Neural progenitor cell (in vitro differentiated cells): ENCODE results near the gene OR10X1.

Source experiments
- CTCF ChIP-seq: fragments of 200-600 bp; sonication (generic); IDR thresholded peaks from 2 replicates; pipeline ENCODE4 v1.5.1; 2017; ENCODE audit warnings: antibody characterized with exemption, mild to moderate bottlenecking
- EZH2 ChIP-seq: fragments of 200-600 bp; sonication (generic); IDR thresholded peaks from 2 replicates; pipeline ENCODE4 v1.6.1; 2017; ENCODE audit warnings: antibody characterized with exemption, mild to moderate bottlenecking, moderate library complexity
- EZH2phosphoT487 ChIP-seq: fragments of 200-600 bp; sonication (generic); IDR thresholded peaks from 2 replicates; pipeline ENCODE4 v1.6.1; 2017; ENCODE audit warnings: antibody characterized with exemption

GRCh38 chr1:158604968-158605367, 25.3 kb upstream of the OR10X1 start, which contains the start of gene OR10Z1:
- TF ChIP-seq CTCF (no peak), EZH2 (no peak), EZH2phosphoT487 (no peak)
